Measurements from ENCODE around the gene ITGAV. TPM values are rescaled to one million over a fixed set of nuclear protein-coding genes. Genes with fewer than 3 reads are reported as not detected.

The ITGAV gene
- total and polyA plus RNA-seq, 7 experiments from 2014 or later = 0.37 to 9.7 (median 6.9) TPM

DNA sequence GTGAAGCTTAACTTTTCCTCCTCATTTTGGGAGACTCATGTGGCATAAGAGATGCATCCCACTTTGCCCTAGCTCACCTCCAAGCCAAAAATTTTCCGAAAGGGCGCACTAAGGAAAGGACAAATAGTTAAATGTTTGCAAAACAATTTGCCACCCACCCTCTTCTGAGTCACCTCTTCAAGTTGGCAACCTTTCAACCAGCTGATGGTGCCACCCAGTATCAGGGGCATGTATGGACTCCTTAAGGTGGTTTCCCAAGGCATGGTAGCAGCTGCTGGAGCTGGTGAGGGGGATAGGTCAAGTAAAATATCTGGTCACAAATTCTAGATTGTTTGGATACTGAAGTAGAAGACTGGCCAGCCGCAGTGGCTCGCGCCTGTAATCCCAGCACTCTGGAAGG is 17.2 kb upstream of the ITGAV start:
- Histone ChIP-seq H3K4me3 (ENCODE audit: low read length) (no peak overlapping the region), H3K27ac (ENCODE audit: low read depth, low read length) (no peak overlapping the region), H3K9me3 (ENCODE audit: control insufficient read depth in 2 of 3, low read length in 3 of 3) (no peaks in the 10 kb centered on the region), H3K27me3 (ENCODE audit: control insufficient read depth in 2 of 2, insufficient read depth in 2 of 2, low read length in 2 of 2) (no peaks in the 10 kb centered on the region), H3K4me1 (ENCODE audit: control insufficient read depth in 2 of 2, insufficient read depth in 2 of 2, low read length in 2 of 2) (no peaks in the 10 kb centered on the region), H3K36me3 (ENCODE audit: control insufficient read depth in 2 of 3, insufficient read depth in 3 of 3, low read length in 3 of 3) (no peaks in the 10 kb centered on the region)
- Mint-ChIP-seq H3K36me3 (no peaks in the 10 kb centered on the region), H3K4me3 (no peak overlapping the region), H3K4me1 (peaks cover 0 to 3% (median 0%) of the 10 kb centered on the region in 7 donors), H3K9me3 (peaks cover 0 to 2% (median 0%) of the 10 kb centered on the region in 11 donors), H3K27me3 (peaks cover 0 to 10% (median 0%) of the 10 kb centered on the region in 5 donors), H3K27ac (no peak overlapping the region)
- intact Hi-C loops (cut with micrococcal nuclease) = no loop called here
- POLR2A ChIA-PET = no interaction called here
- ATAC-seq = no peak
- CTCF ChIA-PET = no interaction called here
- no peak for DNase-seq

GRCh38 chr2:186573531-186573930 is 16.3 kb upstream of the ITGAV start:
- Histone ChIP-seq H3K4me1 (ENCODE audit: control insufficient read depth in 2 of 2, insufficient read depth in 2 of 2, low read length in 2 of 2) (no peaks in the 10 kb centered on the region), H3K9me3 (ENCODE audit: control insufficient read depth in 2 of 3, low read length in 3 of 3) (no peaks in the 10 kb centered on the region), H3K4me3 (ENCODE audit: low read length) (no peak overlapping the region), H3K27me3 (ENCODE audit: control insufficient read depth in 2 of 2, insufficient read depth in 2 of 2, low read length in 2 of 2) (no peaks in the 10 kb centered on the region), H3K27ac (ENCODE audit: low read depth, low read length) (no peak overlapping the region), H3K36me3 (ENCODE audit: control insufficient read depth in 2 of 3, insufficient read depth in 3 of 3, low read length in 3 of 3) (no peaks in the 10 kb centered on the region)
- intact Hi-C loops (cut with micrococcal nuclease) = no loop called here
- no peak overlapping the region for H3K27ac Mint-ChIP-seq
- H3K9me3 Mint-ChIP-seq = peaks cover 0 to 2% (median 0%) of the 10 kb centered on the region in 11 donors
- H3K27me3 Mint-ChIP-seq = peaks cover 0 to 9% (median 2%) of the 10 kb centered on the region in 5 donors
- DNase-seq (no peak), ATAC-seq (no peak)
- ChIA-PET CTCF (no interaction called here), POLR2A (no interaction called here)
- no peaks in the 10 kb centered on the region for H3K36me3 Mint-ChIP-seq
- peaks cover 0 to 3% (median 0%) of the 10 kb centered on the region in 7 donors for H3K4me1 Mint-ChIP-seq
- H3K4me3 Mint-ChIP-seq = no peak overlapping the region

- intact Hi-C loops (cut with micrococcal nuclease) = no loop called here
- ChIA-PET POLR2A (interaction anchor here (1.7 kb wide), 1 partner anchor 14 kb away, joined by 5 read pairs; the partner anchor contains the start of gene ITGAV), CTCF (no interaction called here)
- no peak overlapping the region for H3K27ac Mint-ChIP-seq
- no peak overlapping the region for H3K4me3 Mint-ChIP-seq
- H3K27me3 ChIP-seq (ENCODE audit: control insufficient read depth in 2 of 2, insufficient read depth in 2 of 2, low read length in 2 of 2) = no peaks in the 10 kb centered on the region
- H3K9me3 Mint-ChIP-seq = no peaks in the 10 kb centered on the region
- peak; percentile 81 for ATAC-seq
- peaks cover 0 to 3% (median 0%) of the 10 kb centered on the region in 7 donors for H3K4me1 Mint-ChIP-seq
- H3K36me3 ChIP-seq (ENCODE audit: control insufficient read depth in 2 of 3, insufficient read depth in 3 of 3, low read length in 3 of 3) = no peaks in the 10 kb centered on the region
- no peak overlapping the region for H3K4me3 ChIP-seq (ENCODE audit: low read length)
- H3K27me3 Mint-ChIP-seq = peaks cover 0 to 17% (median 4%) of the 10 kb centered on the region in 5 donors
- no peaks in the 10 kb centered on the region for H3K4me1 ChIP-seq (ENCODE audit: control insufficient read depth in 2 of 2, insufficient read depth in 2 of 2, low read length in 2 of 2)
- no peaks in the 10 kb centered on the region for H3K9me3 ChIP-seq (ENCODE audit: control insufficient read depth in 2 of 3, low read length in 3 of 3)
- H3K27ac ChIP-seq (ENCODE audit: low read depth, low read length) = no peak overlapping the region
- no peaks in the 10 kb centered on the region for H3K36me3 Mint-ChIP-seq
- no peak for DNase-seq
Measured at GRCh38 chr2:186575302-186575701, 14.6 kb upstream of the ITGAV start.

- Histone ChIP-seq H3K36me3 (ENCODE audit: control insufficient read depth in 2 of 3, insufficient read depth in 3 of 3, low read length in 3 of 3) (no peaks in the 10 kb centered on the region), H3K27ac (ENCODE audit: low read depth, low read length) (no peak overlapping the region), H3K4me3 (ENCODE audit: low read length) (no peak overlapping the region), H3K27me3 (ENCODE audit: control insufficient read depth in 2 of 2, insufficient read depth in 2 of 2, low read length in 2 of 2) (no peaks in the 10 kb centered on the region), H3K4me1 (ENCODE audit: control insufficient read depth in 2 of 2, insufficient read depth in 2 of 2, low read length in 2 of 2) (no peaks in the 10 kb centered on the region), H3K9me3 (ENCODE audit: control insufficient read depth in 2 of 3, low read length in 3 of 3) (no peaks in the 10 kb centered on the region)
- CTCF ChIA-PET = interaction anchor here (0.6 kb wide), 1 partner anchor 66 kb away, joined by 3 read pairs; no protein-coding TSS in a partner anchor
- ATAC-seq (no peak), DNase-seq (no peak)
- Mint-ChIP-seq H3K4me1 (peaks cover 0 to 3% (median 0%) of the 10 kb centered on the region in 7 donors), H3K9me3 (no peaks in the 10 kb centered on the region), H3K27me3 (peaks cover 0 to 18% (median 4%) of the 10 kb centered on the region in 5 donors), H3K27ac (no peak overlapping the region), H3K4me3 (no peak overlapping the region), H3K36me3 (no peaks in the 10 kb centered on the region)
- POLR2A ChIA-PET = interaction anchor here (1.7 kb wide), 1 partner anchor 14 kb away, joined by 5 read pairs; the partner anchor contains the start of gene ITGAV
- intact Hi-C loops (cut with micrococcal nuclease) = no loop called here
Measured at GRCh38 chr2:186575856-186576255, 14.0 kb upstream of the ITGAV start.

GRCh38 chr2:186576614-186577013 is 13.2 kb upstream of the ITGAV start:
- Mint-ChIP-seq H3K27me3 (peaks cover 0 to 22% (median 4%) of the 10 kb centered on the region in 5 donors), H3K36me3 (no peaks in the 10 kb centered on the region), H3K9me3 (no peaks in the 10 kb centered on the region), H3K4me1 (peaks cover 0 to 3% (median 0%) of the 10 kb centered on the region in 7 donors), H3K4me3 (no peak overlapping the region), H3K27ac (no peak overlapping the region)
- no peak for ATAC-seq
- no peak overlapping the region for H3K4me3 ChIP-seq (ENCODE audit: low read length)
- ChIA-PET POLR2A (interaction anchor here (1.7 kb wide), 1 partner anchor 13 kb away, joined by 5 read pairs; the partner anchor contains the start of gene ITGAV), CTCF (no interaction called here)
- H3K36me3 ChIP-seq (ENCODE audit: control insufficient read depth in 2 of 3, insufficient read depth in 3 of 3, low read length in 3 of 3) = no peaks in the 10 kb centered on the region
- H3K4me1 ChIP-seq (ENCODE audit: control insufficient read depth in 2 of 2, insufficient read depth in 2 of 2, low read length in 2 of 2) = no peaks in the 10 kb centered on the region
- DNase-seq = no peak
- H3K9me3 ChIP-seq (ENCODE audit: control insufficient read depth in 2 of 3, low read length in 3 of 3) = no peaks in the 10 kb centered on the region
- intact Hi-C loops (cut with micrococcal nuclease) = no loop called here
- no peaks in the 10 kb centered on the region for H3K27me3 ChIP-seq (ENCODE audit: control insufficient read depth in 2 of 2, insufficient read depth in 2 of 2, low read length in 2 of 2)
- no peak overlapping the region for H3K27ac ChIP-seq (ENCODE audit: low read depth, low read length)

GRCh38 chr2:186582698-186583097 is 7.2 kb upstream of the ITGAV start:
- Mint-ChIP-seq H3K27ac (no peak overlapping the region), H3K4me3 (no peak overlapping the region), H3K4me1 (no peaks in the 10 kb centered on the region), H3K27me3 (peaks cover 0 to 39% (median 13%) of the 10 kb centered on the region in 5 donors), H3K9me3 (no peaks in the 10 kb centered on the region), H3K36me3 (no peaks in the 10 kb centered on the region)
- H3K36me3 ChIP-seq (ENCODE audit: control insufficient read depth in 2 of 3, insufficient read depth in 3 of 3, low read length in 3 of 3) = no peaks in the 10 kb centered on the region
- H3K4me1 ChIP-seq (ENCODE audit: control insufficient read depth in 2 of 2, insufficient read depth in 2 of 2, low read length in 2 of 2) = no peaks in the 10 kb centered on the region
- ATAC-seq (no peak), DNase-seq (no peak)
- H3K27ac ChIP-seq (ENCODE audit: low read depth, low read length) = no peak overlapping the region
- POLR2A ChIA-PET = no interaction called here
- CTCF ChIA-PET = no interaction called here
- no peaks in the 10 kb centered on the region for H3K9me3 ChIP-seq (ENCODE audit: control insufficient read depth in 2 of 3, low read length in 3 of 3)
- H3K27me3 ChIP-seq (ENCODE audit: control insufficient read depth in 2 of 2, insufficient read depth in 2 of 2, low read length in 2 of 2) = no peaks in the 10 kb centered on the region
- intact Hi-C loops (cut with micrococcal nuclease) = no loop called here
- no peak overlapping the region for H3K4me3 ChIP-seq (ENCODE audit: low read length)

DNA sequence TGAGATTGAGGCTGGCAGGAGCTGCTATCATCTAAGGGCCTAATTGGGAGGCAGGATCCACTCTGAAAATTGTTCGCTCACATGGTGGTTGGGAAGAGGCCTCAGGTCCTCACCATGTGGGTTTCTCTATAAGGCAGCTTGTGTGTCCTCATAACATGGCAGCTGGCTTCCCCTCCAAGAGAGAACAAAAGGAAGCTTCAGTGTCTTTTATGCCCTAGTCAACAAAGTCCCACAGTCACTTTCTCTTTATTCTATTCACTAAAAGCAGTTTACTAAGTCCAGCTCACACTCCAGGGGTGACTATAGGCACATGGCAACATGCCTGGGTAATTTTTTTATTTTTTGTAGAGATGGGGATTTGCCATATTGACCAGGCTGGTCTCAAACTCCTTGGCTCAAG is 5.8 kb upstream of the ITGAV start:
- Histone ChIP-seq H3K4me3 (ENCODE audit: low read length) (no peak overlapping the region), H3K4me1 (ENCODE audit: control insufficient read depth in 2 of 2, insufficient read depth in 2 of 2, low read length in 2 of 2) (peaks cover 2 to 5% of the 10 kb centered on the region in 2 donors), H3K9me3 (ENCODE audit: control insufficient read depth in 2 of 3, low read length in 3 of 3) (no peaks in the 10 kb centered on the region), H3K27me3 (ENCODE audit: control insufficient read depth in 2 of 2, insufficient read depth in 2 of 2, low read length in 2 of 2) (no peaks in the 10 kb centered on the region), H3K27ac (ENCODE audit: low read depth, low read length) (no peak overlapping the region), H3K36me3 (ENCODE audit: control insufficient read depth in 2 of 3, insufficient read depth in 3 of 3, low read length in 3 of 3) (no peaks in the 10 kb centered on the region)
- no peaks in the 10 kb centered on the region for H3K36me3 Mint-ChIP-seq
- H3K4me1 Mint-ChIP-seq = peaks cover 2 to 5% (median 3%) of the 10 kb centered on the region in 7 donors
- DNase-seq = no peak
- no peak for ATAC-seq
- intact Hi-C loops (cut with micrococcal nuclease) = no loop called here
- CTCF ChIA-PET = no interaction called here
- POLR2A ChIA-PET = no interaction called here
- no peaks in the 10 kb centered on the region for H3K9me3 Mint-ChIP-seq
- no peak overlapping the region for H3K4me3 Mint-ChIP-seq
- H3K27me3 Mint-ChIP-seq = peaks cover 0 to 36% (median 10%) of the 10 kb centered on the region in 5 donors
- no peak overlapping the region for H3K27ac Mint-ChIP-seq

All from naive thymus-derived CD4-positive, alpha-beta T cell (primary cell).